ENCODE results near the gene CACNA1C. TPM values are rescaled to one million over a fixed set of nuclear protein-coding genes. Genes with fewer than 3 reads are reported as not detected.

CACNA1C gene
- total RNA-seq, 4 donors from 2014 or later: 1.5 to 13.5 (median 2.1) TPM

DNA sequence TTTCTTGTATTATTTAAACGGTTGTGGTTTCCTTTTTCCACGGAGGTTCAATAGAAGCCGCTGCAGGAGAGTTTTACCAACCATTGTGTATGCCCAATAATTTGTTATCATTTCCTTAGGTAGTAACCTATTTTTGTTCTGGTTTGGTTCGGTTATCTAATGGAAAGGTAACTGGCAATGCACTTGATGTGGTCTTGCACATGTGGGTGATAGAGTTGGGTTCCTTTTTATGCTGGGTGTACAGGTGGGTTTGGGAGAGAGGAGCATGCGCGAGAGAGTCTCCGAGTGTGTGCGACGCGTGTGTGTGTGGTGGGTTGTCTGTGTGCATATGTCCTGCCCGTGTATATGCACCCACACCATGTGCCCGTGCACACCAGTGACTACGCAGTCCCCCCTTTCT is 639.3 kb downstream of the CACNA1C start:
- Histone ChIP-seq H3K4me1 (peaks cover 4 to 18% (median 10%) of the 10 kb centered on the region in 3 donors), H3K4me3 (peak overlapping the region; percentile 37 to 70 (median 49)), H3K36me3 (peaks cover 0 to 12% (median 0%) of the 10 kb centered on the region in 3 donors), H3K9me3 (no peaks in the 10 kb centered on the region), H3K27me3 (peaks cover 0 to 57% (median 0%) of the 10 kb centered on the region in 4 donors), H3K27ac (peak overlapping the region in 1 of 4 donors; percentile 57)
- 54 to 56% methylated on average over 13 of the region's 13 CpGs for WGBS, 2 donors
- intact Hi-C loops (cut with DNase I): no loop called here
- no peak for DNase-seq
- no peak for TF ChIP-seq POLR2A (IDR thresholded peaks at IDR 0.05)
- TF ChIP-seq, protein P1, sequence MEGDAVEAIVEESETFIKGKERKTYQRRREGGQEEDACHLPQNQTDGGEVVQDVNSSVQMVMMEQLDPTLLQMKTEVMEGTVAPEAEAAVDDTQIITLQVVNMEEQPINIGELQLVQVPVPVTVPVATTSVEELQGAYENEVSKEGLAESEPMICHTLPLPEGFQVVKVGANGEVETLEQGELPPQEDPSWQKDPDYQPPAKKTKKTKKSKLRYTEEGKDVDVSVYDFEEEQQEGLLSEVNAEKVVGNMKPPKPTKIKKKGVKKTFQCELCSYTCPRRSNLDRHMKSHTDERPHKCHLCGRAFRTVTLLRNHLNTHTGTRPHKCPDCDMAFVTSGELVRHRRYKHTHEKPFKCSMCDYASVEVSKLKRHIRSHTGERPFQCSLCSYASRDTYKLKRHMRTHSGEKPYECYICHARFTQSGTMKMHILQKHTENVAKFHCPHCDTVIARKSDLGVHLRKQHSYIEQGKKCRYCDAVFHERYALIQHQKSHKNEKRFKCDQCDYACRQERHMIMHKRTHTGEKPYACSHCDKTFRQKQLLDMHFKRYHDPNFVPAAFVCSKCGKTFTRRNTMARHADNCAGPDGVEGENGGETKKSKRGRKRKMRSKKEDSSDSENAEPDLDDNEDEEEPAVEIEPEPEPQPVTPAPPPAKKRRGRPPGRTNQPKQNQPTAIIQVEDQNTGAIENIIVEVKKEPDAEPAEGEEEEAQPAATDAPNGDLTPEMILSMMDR (IDR thresholded peaks at IDR 0.05): no peak

DNA sequence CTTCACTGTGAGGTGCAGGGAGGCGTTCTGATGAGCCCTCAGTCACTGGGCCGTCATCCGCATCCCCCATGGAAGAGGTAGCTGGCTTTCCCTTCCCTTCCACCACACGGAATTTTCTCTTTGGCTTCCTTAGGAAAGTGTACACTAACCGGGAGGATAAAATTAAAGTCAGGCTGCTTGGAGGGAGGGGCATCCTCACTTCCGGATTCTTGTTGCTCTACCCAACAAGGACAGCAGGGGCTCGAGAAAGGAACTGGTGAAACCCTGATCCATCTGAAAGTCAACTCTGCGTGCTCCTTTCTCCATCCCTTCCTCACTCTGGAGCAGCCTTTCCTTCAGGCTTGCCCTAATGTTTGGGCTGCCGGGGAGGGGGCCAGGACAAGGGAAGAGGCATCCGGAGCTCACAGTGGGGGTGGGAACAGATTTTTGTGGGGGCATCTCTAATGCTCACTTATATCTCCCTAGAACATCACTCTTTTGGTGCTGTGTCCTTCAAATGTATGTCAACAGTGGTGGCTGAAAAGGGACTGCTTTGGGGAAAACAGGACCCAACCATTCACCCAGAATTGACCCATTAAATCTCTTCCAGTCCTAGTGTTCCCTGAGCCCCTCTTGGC is 640.6 kb downstream of the CACNA1C start:
- no peak overlapping the region for H3K4me3 ChIP-seq
- WGBS, 2 donors: 43 to 44% methylated on average over 10 of the region's 10 CpGs
- DNase-seq: no peak
- H3K36me3 ChIP-seq: peaks cover 0 to 5% (median 0%) of the 10 kb centered on the region in 3 donors
- no peaks in the 10 kb centered on the region for H3K9me3 ChIP-seq
- intact Hi-C loops (cut with DNase I): no loop called here
- TF ChIP-seq, protein P1 (IDR thresholded peaks at IDR 0.05): peak in 1 of 6 experiments; percentile 4
- TF ChIP-seq POLR2A (IDR thresholded peaks at IDR 0.05): no peak
- H3K4me1 ChIP-seq: peaks cover 4 to 18% (median 10%) of the 10 kb centered on the region in 3 donors
- H3K27ac ChIP-seq: no peak overlapping the region
- peaks cover 0 to 66% (median 0%) of the 10 kb centered on the region in 4 donors for H3K27me3 ChIP-seq

DNA sequence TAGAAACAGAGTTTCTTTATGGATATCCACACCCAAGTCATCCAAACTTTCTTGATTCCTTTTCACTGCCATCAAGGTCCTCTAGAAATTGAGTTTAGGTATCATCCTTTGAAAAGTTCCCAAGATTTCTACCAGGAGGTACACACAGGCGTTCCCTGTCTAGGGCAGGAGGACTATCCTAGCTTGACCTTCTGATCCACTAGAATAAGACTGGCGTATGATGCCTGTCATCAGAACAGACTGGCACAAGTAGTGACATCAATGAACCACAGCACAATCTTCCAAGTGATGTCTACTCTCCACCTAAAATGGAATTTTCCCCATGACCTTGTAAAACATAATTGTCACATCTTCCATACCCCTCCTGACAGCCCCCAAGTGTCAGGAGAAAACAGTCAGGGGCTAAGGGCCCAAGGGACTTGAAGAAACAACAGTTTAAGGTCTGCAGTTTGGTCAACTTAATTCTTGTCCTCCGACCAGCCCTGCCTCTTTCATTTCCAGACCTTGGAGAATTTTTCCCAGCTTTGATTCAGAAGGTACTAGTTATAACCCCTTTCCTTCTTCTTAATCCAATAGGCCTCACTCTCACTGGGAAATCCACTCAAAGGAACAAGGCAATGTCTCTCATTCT is 641.3 kb downstream of the CACNA1C start:
- H3K4me1 ChIP-seq: peaks cover 4 to 18% (median 10%) of the 10 kb centered on the region in 3 donors
- no peaks in the 10 kb centered on the region for H3K36me3 ChIP-seq
- DNase-seq: no peak
- TF ChIP-seq, protein P1 (IDR thresholded peaks at IDR 0.05): no peak
- TF ChIP-seq POLR2A (IDR thresholded peaks at IDR 0.05): no peak
- WGBS, 2 donors: 88 to 98% methylated on average over 3 of the region's 3 CpGs
- H3K27me3 ChIP-seq: peaks cover 0 to 72% (median 0%) of the 10 kb centered on the region in 4 donors
- intact Hi-C loops (cut with DNase I): no loop called here
- H3K4me3 ChIP-seq: no peak overlapping the region
- H3K27ac ChIP-seq: no peak overlapping the region
- H3K9me3 ChIP-seq: no peaks in the 10 kb centered on the region

DNA sequence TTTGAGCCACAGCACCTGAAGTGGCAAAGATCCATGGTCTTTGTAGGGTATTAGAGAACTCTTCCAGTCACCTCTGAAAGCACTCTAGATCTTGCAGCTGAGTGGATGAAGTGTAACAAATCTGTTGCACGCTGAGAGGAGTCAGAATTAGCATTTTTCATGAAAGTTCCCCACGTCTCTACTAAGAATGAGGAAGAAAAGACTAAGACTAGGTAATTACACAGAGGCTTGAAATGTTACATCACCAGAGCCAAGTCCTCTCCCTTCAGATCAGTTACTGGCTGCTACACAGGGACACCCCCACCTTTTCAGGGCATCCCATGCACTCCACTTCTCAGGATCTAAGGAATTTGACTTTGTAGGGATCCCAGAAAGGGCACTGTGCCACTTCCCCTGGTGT is 643.3 kb downstream of the CACNA1C start:
- no peaks in the 10 kb centered on the region for H3K36me3 ChIP-seq
- H3K27ac ChIP-seq: no peak overlapping the region
- intact Hi-C loops (cut with DNase I): no loop called here
- peaks cover under 1 to 13% (median 5%) of the 10 kb centered on the region in 3 donors for H3K4me1 ChIP-seq
- WGBS, 2 donors: 30 to 48% methylated on average over 2 of the region's 2 CpGs
- peaks cover 0 to 58% (median 0%) of the 10 kb centered on the region in 4 donors for H3K27me3 ChIP-seq
- no peak overlapping the region for H3K4me3 ChIP-seq
- DNase-seq: no peak
- no peaks in the 10 kb centered on the region for H3K9me3 ChIP-seq
- TF ChIP-seq POLR2A (IDR thresholded peaks at IDR 0.05): no peak

DNA sequence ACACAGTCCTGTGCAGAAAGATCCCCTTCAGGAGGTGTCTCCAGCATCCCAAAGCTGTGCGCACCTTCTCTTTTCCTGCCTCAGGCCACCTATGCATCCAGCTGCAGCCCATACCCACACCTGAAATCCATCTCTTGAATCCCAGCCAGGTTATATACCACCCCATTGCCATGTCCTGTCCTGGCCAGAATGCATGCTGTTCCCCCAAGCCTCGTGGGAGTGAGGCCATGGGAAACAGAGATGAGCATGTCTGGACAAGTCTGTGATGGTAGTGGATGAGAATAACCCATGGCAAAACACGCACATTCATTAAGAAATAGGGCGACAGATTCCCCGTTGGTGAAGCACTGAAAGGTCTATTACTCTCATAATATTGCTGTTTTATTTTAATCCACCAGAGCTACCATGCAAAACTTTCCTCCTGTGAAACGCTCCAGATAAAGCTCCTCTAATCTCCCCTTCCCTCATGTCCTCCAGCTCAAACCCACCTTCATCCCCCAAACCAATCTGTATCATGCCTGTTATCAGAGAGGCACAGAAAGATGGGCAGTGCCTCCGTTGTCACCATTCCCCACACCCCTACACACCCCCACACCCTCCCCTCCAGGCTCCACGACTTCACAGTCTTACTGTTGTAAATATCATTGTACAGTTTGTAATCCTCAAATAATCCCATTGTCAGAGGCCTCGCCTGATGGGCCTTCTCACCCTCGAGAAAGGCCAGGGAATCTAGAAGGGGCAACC is 644.4 kb downstream of the CACNA1C start:
- WGBS, 2 donors: 48 to 56% methylated on average over 10 of the region's 10 CpGs

More for the DNA sequence above, 644.4 kb downstream of the CACNA1C start:
- no peak overlapping the region for H3K4me3 ChIP-seq
- H3K4me1 ChIP-seq: peaks cover 0 to 2% (median 0%) of the 10 kb centered on the region in 3 donors
- DNase-seq: no peak
- TF ChIP-seq POLR2A (IDR thresholded peaks at IDR 0.05): no peak
- TF ChIP-seq, protein P1 (IDR thresholded peaks at IDR 0.05): no peak
- H3K27me3 ChIP-seq: peaks cover 0 to 51% (median 0%) of the 10 kb centered on the region in 4 donors
- intact Hi-C loops (cut with DNase I): no loop called here
- no peaks in the 10 kb centered on the region for H3K9me3 ChIP-seq
- H3K27ac ChIP-seq: no peak overlapping the region
- no peaks in the 10 kb centered on the region for H3K36me3 ChIP-seq

Measured in esophagus squamous epithelium (tissue), 5 donors.